GM12892 (cell line): Measurements from ENCODE around the gene SNAPC4.
"Not testable (repeated sequence)": the region's sequence is repeated elsewhere in the genome, so short reads cannot be mapped to it uniquely, and the experiment has no call there.

Experiments
- DNase-seq: peaks from one replicate; pipeline ENCODE4 v3.0.0; 2011; ENCODE audit not compliant: insufficient read length
- FAIRE-seq: peaks from 2 replicates; lab custom pipeline; 2011; peaks lifted over from hg19 to GRCh38; lab: Jason Lieb, UNC
- POLR2A ChIP-seq: IDR thresholded peaks from 2 replicates; pipeline ENCODE4 v1.6.1; 2011; ENCODE audit warnings: low read depth, low read length, control low read depth
- POLR2AphosphoS5 ChIP-seq: IDR thresholded peaks from 2 replicates; pipeline ENCODE4 v1.6.1; 2011; ENCODE audit warnings: low read depth, low read length, control low read depth
- TAF1 ChIP-seq: IDR thresholded peaks from 2 replicates; pipeline ENCODE4 v1.6.1; 2011; ENCODE audit warnings: low read depth, mild to moderate bottlenecking, control low read depth, low read length, borderline replicate concordance

SNAPC4 gene

GRCh38 chr9:136429683-136430491 lies 29.9 kb upstream of the SNAPC4 start:
- TF ChIP-seq POLR2A = no peak
- no peak for TF ChIP-seq TAF1
- TF ChIP-seq POLR2AphosphoS5 = no peak
- DNase-seq (no peak), FAIRE-seq (no peak)

DNA sequence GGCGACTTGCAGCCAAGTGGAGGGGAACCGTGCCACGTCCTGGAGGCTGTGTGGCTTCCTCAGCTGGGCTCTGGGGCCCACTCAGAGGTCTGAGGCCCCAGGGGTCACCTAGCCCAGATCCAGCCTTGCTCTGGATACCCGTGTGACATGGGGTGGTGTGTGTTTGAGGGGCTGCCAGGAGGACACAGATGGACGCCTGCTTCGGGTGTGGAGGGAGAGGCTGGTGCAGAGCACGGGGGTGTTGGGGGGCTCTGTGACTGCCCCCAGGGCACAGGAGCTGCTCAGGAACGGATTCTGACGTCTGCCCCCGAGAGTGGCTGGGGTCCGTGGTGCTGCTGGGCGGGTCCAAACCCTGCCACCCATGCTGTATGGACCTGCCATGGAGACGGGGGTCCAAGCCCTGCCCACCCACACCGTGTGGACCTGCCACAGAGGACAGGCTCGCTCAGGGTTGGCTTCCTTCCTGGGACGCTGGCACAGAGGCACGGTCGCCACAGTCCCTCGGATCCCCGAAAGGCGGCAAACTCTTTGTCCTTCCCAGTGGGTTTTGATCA lies 29.2 kb upstream of the SNAPC4 start:
- FAIRE-seq = no peak
- TF ChIP-seq TAF1 = no peak
- no peak for TF ChIP-seq POLR2A
- TF ChIP-seq POLR2AphosphoS5 = no peak

DNA sequence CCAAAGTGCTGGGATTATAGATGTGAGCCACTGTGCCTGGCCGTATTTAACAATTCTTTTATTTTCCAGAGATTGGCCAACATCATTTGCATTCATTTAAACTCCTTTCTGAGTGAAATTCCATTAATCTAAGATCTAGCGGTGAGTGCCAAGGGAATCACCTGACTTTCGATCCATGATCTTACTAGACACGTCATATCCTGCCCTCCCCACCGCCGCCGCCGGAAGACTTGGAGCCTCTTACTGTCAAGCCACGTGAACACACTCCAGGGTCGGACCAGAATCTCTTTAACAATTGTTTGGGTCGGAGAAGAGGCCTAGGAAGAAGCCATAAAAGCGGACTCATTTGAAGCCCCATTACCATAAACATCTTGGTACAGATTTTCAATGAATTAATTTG lies 26.8 kb upstream of the SNAPC4 start:
- DNase-seq (no peak), FAIRE-seq (no peak)
- TF ChIP-seq TAF1 (no peak), POLR2AphosphoS5 (no peak), POLR2A (no peak)

More for the DNA sequence above, 29.2 kb upstream of the SNAPC4 start:
- no peak for DNase-seq

GRCh38 chr9:136425367-136425766 lies 25.4 kb upstream of the SNAPC4 start:
- not testable (repeated sequence) for FAIRE-seq

GRCh38 chr9:136424750-136425362 lies 24.9 kb upstream of the SNAPC4 start:
- no peak for DNase-seq
- TF ChIP-seq POLR2AphosphoS5 (no peak), TAF1 (no peak), POLR2A (no peak)
- FAIRE-seq = no peak

More at GRCh38 chr9:136425367-136425766, 25.4 kb upstream of the SNAPC4 start:
- DNase-seq = not testable (repeated sequence)

- DNase-seq = no peak
- FAIRE-seq = no peak
- no peak for TF ChIP-seq POLR2A
- 0 out of 2 replicates have a peak, but pooled peaks have one; percentile 11 for TF ChIP-seq POLR2AphosphoS5
These were observed 23.6 kb upstream of the SNAPC4 start for GRCh38 chr9:136423432-136424146.

DNA sequence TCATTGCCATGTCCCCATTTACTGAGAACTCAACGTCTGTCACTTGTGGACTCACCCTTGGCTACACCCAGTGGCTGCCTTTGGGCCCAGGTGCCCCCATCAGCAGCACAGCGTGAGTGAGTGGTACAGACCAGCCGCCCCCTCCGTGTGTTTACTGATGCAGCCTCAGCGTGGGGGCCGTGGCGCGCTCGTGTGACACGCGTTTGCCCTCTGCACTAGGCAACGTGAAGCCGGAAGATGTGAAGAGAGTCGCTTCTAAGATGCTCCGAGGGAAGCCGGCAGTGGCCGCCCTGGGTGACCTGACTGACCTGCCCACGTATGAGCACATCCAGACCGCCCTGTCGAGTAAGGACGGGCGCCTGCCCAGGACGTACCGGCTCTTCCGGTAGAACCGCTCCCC lies 22.9 kb upstream of the SNAPC4 start:
- TF ChIP-seq TAF1 (no peak), POLR2A (no peak), POLR2AphosphoS5 (no peak)
- FAIRE-seq = no peak
- DNase-seq = no peak

GRCh38 chr9:136421791-136422190 lies 21.8 kb upstream of the SNAPC4 start:
- TF ChIP-seq POLR2AphosphoS5 (no peak), POLR2A (peak; percentile 41; the same call in 1 of the 2 replicates), TAF1 (no peak)
- FAIRE-seq = no peak
- DNase-seq = no peak

DNA sequence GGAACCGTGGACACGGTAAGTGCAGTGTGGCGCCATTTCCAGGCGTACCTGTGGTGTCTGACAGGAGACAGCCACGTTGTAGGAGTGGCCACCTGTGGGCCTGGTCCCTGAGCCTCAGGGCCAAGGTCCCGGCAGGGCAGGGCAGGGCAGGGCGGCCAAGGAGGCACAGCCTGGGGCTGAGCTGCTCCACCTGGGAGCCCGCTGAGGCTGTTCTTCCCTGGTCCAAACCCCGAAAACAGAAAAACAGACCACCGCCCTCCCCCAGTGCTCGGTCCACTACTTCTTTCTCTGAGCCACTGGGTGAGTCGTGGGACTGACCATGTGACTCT lies 19.1 kb upstream of the SNAPC4 start:
- FAIRE-seq = no peak
- DNase-seq = no peak
- TF ChIP-seq POLR2A (no peak), TAF1 (no peak), POLR2AphosphoS5 (no peak)

GRCh38 chr9:136418182-136419091 lies 18.5 kb upstream of the SNAPC4 start:
- no peak for TF ChIP-seq POLR2A
- TF ChIP-seq POLR2AphosphoS5 = no peak
- no peak for DNase-seq
- FAIRE-seq = no peak

DNA sequence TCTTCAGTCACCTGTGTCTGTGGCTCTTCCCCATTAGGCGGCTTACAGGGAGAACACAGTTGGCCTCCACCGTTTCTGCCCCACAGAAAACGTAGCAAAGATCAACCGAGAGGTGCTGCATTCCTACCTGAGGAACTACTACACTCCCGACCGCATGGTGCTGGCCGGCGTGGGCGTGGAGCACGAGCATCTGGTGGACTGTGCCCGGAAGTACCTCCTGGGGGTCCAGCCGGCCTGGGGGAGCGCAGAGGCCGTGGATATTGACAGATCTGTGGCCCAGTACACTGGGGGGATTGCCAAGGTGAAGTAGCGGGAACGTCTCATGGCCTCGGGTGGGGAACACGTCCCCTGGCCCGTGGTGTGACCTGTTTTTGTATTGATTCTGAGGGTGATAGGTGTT lies 16.9 kb upstream of the SNAPC4 start:
- TF ChIP-seq TAF1 = no peak
- TF ChIP-seq POLR2A = no peak
- TF ChIP-seq POLR2AphosphoS5 = no peak
- no peak for DNase-seq
- no peak for FAIRE-seq
